KMS-11 (cell line): ENCODE results near the gene NGB.

Experiments used
- H2AFZ ChIP-seq: fragments of 200-600 bp; sonication (generic); 2 replicates; pipeline ENCODE4 v1.6.1; 2016; ENCODE audit warnings: antibody characterized with exemption, mixed run types, low read depth
- H3K27ac ChIP-seq: fragments of 200-600 bp; sonication (generic); 2 replicates; pipeline ENCODE4 v1.6.1; 2016; ENCODE audit warnings: mild to moderate bottlenecking, mixed run types
- H3K27me3 ChIP-seq: fragments of 200-600 bp; sonication (generic); 2 replicates; pipeline ENCODE4 v1.6.1; 2017; ENCODE audit warnings: mild to moderate bottlenecking, low read depth, mixed run types, moderate library complexity; ENCODE audit not compliant: insufficient read depth
- H3K36me3 ChIP-seq: fragments of 200-600 bp; sonication (generic); 2 replicates; pipeline ENCODE4 v1.6.1; 2017; ENCODE audit warnings: mild to moderate bottlenecking, mixed run types; ENCODE audit not compliant: insufficient read depth
- H3K4me1 ChIP-seq: fragments of 200-600 bp; sonication (generic); 2 replicates; pipeline ENCODE4 v1.6.1; 2016; ENCODE audit warnings: mild to moderate bottlenecking, low read depth, mixed run types; ENCODE audit not compliant: poor library complexity, severe bottlenecking
- H3K4me2 ChIP-seq: fragments of 200-600 bp; sonication (generic); 2 replicates; pipeline ENCODE4 v1.7.0; 2016; ENCODE audit warnings: mild to moderate bottlenecking, mixed run types
- H3K4me3 ChIP-seq: fragments of 200-600 bp; sonication (generic); IDR thresholded peaks from 2 replicates; pipeline ENCODE4 v1.6.1; 2017; ENCODE audit warnings: low read depth, low read length, mixed read lengths; ENCODE audit not compliant: insufficient read depth
- H3K79me2 ChIP-seq: fragments of 200-600 bp; sonication (generic); 2 replicates; pipeline ENCODE4 v1.6.1; 2016; ENCODE audit warnings: low read depth, mixed run types; ENCODE audit not compliant: insufficient read depth
- H3K9ac ChIP-seq: fragments of 200-600 bp; sonication (generic); 2 replicates; pipeline ENCODE4 v1.6.1; 2016; ENCODE audit warnings: mild to moderate bottlenecking, mixed run types
- H4K20me1 ChIP-seq: fragments of 200-600 bp; sonication (generic); 2 replicates; pipeline ENCODE4 v1.6.1; 2016; ENCODE audit warnings: mild to moderate bottlenecking, mixed run types; ENCODE audit not compliant: insufficient read depth
- TF ChIP-seq, protein P1 (sequence below): fragments of 200-600 bp; sonication (generic); conservative IDR thresholded peaks from 2 replicates; pipeline ENCODE4 v1.6.1; 2017; ENCODE audit warnings: low read depth, mild to moderate bottlenecking, antibody characterized with exemption, low read length, moderate library complexity, mixed read lengths

NGB gene

GRCh38 chr14:77303417-77304156 is 32.6 kb upstream of the NGB start:
- no peak overlapping the region for H2AFZ ChIP-seq
- no peak overlapping the region for H3K27ac ChIP-seq
- no peaks in the 10 kb centered on the region for H4K20me1 ChIP-seq
- no peak overlapping the region for H3K9ac ChIP-seq
- no peak overlapping the region for H3K4me2 ChIP-seq
- TF ChIP-seq, protein P1, sequence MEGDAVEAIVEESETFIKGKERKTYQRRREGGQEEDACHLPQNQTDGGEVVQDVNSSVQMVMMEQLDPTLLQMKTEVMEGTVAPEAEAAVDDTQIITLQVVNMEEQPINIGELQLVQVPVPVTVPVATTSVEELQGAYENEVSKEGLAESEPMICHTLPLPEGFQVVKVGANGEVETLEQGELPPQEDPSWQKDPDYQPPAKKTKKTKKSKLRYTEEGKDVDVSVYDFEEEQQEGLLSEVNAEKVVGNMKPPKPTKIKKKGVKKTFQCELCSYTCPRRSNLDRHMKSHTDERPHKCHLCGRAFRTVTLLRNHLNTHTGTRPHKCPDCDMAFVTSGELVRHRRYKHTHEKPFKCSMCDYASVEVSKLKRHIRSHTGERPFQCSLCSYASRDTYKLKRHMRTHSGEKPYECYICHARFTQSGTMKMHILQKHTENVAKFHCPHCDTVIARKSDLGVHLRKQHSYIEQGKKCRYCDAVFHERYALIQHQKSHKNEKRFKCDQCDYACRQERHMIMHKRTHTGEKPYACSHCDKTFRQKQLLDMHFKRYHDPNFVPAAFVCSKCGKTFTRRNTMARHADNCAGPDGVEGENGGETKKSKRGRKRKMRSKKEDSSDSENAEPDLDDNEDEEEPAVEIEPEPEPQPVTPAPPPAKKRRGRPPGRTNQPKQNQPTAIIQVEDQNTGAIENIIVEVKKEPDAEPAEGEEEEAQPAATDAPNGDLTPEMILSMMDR, result no peak
- no peaks in the 10 kb centered on the region for H3K27me3 ChIP-seq
- H3K4me3 ChIP-seq, result no peak overlapping the region
- H3K4me1 ChIP-seq, result no peaks in the 10 kb centered on the region
- H3K79me2 ChIP-seq, result no peaks in the 10 kb centered on the region
- no peaks in the 10 kb centered on the region for H3K36me3 ChIP-seq

DNA sequence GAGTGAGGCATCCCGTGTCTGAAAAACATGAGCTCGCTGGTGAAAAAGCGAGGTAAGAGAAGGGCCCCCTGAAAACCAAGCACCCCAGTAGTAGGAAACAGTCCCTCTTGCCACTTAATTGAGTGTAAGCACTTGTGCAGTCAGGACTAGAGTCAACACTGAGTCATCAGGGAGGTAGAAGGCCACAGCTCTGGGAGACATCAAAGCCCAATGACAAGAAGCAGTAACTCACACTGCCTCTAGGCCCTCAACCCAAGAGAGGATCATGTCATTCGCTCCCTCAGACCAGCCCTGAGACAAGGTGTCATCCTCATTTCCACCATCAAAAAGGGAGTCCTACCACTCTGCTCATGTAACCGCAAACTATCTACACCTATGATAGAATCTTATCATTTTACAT is 31.9 kb upstream of the NGB start:
- H3K4me3 ChIP-seq, result no peak overlapping the region
- H3K79me2 ChIP-seq, result no peaks in the 10 kb centered on the region
- no peak overlapping the region for H3K27ac ChIP-seq
- H3K27me3 ChIP-seq, result no peaks in the 10 kb centered on the region
- no peak overlapping the region for H3K9ac ChIP-seq
- TF ChIP-seq, protein P1, result no peak
- no peak overlapping the region for H3K4me2 ChIP-seq
- no peaks in the 10 kb centered on the region for H3K4me1 ChIP-seq
- no peaks in the 10 kb centered on the region for H3K36me3 ChIP-seq
- no peak overlapping the region for H2AFZ ChIP-seq
- H4K20me1 ChIP-seq, result no peaks in the 10 kb centered on the region

DNA sequence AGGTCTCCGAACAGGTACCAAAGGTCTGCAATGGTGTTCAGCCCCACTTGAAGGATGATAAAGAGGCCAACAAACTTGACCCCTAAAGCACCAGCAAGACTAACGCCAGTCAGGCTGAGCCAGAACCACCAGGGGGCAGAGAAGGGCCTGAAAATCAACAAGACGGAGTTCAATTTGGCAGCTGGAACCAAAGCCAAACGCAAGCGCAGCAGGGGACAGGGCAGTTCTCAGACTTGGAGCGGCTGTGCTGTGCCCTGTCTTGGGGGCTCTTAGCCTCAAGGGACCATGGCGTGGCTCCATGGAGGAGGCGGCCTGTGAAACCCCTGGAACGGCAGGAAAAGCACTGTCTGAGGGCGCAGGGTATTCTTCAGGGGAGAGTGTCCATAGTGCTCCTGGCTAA is 30.1 kb upstream of the NGB start:
- H3K79me2 ChIP-seq, result no peaks in the 10 kb centered on the region
- H4K20me1 ChIP-seq, result no peaks in the 10 kb centered on the region
- H3K27ac ChIP-seq, result no peak overlapping the region
- H3K4me2 ChIP-seq, result no peak overlapping the region
- H3K9ac ChIP-seq, result no peak overlapping the region
- TF ChIP-seq, protein P1, result peak; percentile 53; the same call in 1 of the 2 replicates
- no peaks in the 10 kb centered on the region for H3K36me3 ChIP-seq
- H3K4me3 ChIP-seq, result no peak overlapping the region
- H3K4me1 ChIP-seq, result no peaks in the 10 kb centered on the region
- no peaks in the 10 kb centered on the region for H3K27me3 ChIP-seq
- H2AFZ ChIP-seq, result no peak overlapping the region

GRCh38 chr14:77299771-77300170 is 28.8 kb upstream of the NGB start:
- TF ChIP-seq, protein P1, result no peak
- H3K4me1 ChIP-seq, result no peaks in the 10 kb centered on the region
- H3K79me2 ChIP-seq, result no peaks in the 10 kb centered on the region
- H3K27ac ChIP-seq, result no peak overlapping the region
- H3K36me3 ChIP-seq, result no peaks in the 10 kb centered on the region
- no peak overlapping the region for H2AFZ ChIP-seq
- no peak overlapping the region for H3K9ac ChIP-seq
- H3K4me2 ChIP-seq, result no peak overlapping the region
- no peaks in the 10 kb centered on the region for H3K27me3 ChIP-seq
- H4K20me1 ChIP-seq, result no peaks in the 10 kb centered on the region
- no peak overlapping the region for H3K4me3 ChIP-seq
